COLO829 (cell line): ENCODE measurements around the gene S100A1.
"Not testable (repeated sequence)": the region's sequence is repeated elsewhere in the genome, so short reads cannot be mapped to it uniquely, and the experiment has no call there.

ENCODE experiments used
- DNase-seq: peaks from one replicate; pipeline ENCODE4 v3.0.0; 2012; ENCODE audit warnings: low spot score

Gene S100A1

GRCh38 chr1:153631047-153632022 is 3.1 kb downstream of the S100A1 start:
- no peak for DNase-seq

- no peak for DNase-seq
These were observed 5.0 kb downstream of the S100A1 start for GRCh38 chr1:153633161-153633753.

DNA sequence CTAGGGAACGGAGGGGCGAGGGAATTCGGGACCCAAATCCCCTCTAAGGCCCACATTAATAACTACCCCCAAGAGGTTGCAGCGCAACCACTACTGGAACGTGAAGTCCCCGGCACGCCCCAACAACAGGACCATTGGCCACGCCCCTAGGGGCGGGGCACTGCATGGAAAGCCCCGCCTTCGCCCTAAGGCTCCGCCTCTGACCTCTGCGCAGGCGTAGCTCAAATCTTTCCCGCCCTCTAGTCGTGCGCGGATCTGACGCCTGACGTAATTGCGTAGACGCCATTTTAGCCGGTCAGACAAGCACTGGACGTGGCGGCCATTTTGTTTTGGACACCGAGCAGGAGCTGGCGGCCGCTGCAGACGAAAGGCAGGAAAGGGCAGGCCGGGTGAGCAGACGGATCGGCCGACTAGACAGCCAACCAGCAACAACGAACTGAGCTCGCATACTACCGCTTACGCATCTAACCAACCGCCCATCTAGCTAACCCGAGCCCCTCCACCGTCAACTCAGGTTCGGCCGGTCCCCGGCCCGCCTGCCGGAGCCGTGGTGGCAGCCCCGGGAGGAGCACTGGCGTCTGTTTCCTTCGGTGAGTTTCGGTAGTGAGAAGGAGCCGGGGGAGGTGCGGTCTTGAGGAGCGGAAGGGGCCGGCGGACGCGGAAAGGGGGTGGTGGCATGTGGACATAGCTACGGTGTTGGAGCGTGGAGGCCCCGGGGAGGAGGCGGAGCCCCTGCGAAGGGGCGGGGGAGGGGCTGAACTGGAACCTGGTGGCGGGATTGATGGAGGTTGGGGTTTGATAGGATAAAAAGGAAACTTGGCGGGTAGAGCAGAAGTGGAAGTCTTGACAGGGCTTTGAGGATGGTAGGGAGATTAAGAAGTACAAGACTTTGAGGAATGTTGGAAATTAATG is 5.8 kb downstream of the S100A1 start, which contains the start of gene CHTOP:
CHTOP (plus strand) TSS at position 313 of the 912 bp plus-strand sequence. CDS start 2,523 bp downstream, outside the sequence.
- peak; percentile 100 for DNase-seq

- no peak for DNase-seq
These were observed 7.6 kb downstream of the S100A1 start for GRCh38 chr1:153635872-153636271.

GRCh38 chr1:153636312-153636711 is 8.1 kb downstream of the S100A1 start:
- DNase-seq: no peak

DNA sequence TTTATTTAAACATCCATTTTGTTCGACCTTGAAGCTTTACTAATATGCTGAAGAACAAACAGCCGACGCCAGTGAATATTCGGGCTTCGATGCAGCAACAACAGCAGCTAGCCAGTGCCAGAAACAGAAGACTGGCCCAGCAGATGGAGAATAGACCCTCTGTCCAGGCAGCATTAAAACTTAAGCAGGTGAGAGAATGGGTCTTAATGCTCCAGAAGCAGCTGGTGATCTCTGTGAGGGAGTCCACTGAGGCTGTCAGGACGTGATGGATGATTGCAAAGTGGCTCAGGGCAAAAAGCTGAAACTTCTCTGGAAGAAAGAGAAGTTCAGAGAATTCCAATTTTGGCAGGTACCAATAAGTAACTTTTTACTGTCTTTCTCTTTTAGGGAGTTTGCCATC is 10.0 kb downstream of the S100A1 start:
- DNase-seq: no peak

DNA sequence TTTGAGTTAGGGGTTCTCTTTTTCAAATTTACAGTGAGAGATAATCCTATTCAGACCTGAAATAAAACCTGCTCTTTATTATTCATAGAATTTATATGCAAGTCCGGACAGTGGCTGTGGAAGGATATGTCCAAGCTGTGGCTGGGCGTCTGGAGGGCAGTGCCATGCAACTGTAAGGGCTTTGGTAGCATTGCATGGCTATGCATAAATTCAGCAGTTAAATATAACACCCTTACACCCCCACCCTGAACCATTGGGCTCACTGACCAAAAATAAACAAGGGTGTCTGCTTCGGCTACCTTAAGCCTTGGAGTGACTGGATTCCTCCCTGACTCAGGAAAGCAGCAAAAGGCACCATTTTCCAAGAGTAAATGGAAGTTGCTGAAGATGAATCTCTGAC is 11.0 kb downstream of the S100A1 start:
- no peak for DNase-seq

DNA sequence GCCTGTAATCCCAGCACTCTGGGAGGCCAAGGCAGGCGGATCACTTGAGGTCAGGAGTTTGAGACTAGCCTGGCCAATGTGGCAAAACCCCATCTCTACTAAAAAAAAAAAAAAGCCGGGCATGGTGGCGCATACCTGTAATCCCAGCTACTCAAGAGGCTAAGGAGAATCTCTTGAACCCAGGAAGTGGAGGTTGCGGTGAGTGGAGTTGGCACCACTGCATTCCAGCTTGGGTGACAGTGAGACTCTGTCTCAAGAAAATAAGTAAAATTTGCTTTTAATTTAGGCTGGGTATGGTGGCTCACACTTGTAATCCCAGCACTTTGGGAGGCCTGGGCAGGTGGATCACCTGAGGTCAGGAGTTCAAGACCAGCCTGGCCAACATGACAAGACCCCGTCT is 12.0 kb downstream of the S100A1 start:
- DNase-seq: not testable (repeated sequence)

DNA sequence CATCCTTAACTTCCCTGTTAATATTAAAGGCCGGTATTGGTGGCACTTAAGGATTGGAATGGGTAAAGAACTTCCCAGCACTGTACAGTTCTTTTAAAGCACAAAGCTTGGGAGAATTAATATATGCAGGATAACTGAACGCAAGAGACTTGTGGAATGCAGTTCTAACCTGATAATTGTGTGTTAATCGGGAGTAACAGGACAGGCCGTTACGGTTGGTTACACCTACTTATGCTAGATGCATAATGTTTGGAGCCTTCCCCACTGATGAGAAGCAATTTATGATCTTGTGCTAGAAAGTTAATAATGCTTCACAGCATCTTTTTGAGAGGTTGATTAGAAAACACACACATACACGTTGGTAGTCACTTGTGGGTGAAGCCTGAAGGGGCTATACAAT is 12.6 kb downstream of the S100A1 start:
- DNase-seq: no peak

DNA sequence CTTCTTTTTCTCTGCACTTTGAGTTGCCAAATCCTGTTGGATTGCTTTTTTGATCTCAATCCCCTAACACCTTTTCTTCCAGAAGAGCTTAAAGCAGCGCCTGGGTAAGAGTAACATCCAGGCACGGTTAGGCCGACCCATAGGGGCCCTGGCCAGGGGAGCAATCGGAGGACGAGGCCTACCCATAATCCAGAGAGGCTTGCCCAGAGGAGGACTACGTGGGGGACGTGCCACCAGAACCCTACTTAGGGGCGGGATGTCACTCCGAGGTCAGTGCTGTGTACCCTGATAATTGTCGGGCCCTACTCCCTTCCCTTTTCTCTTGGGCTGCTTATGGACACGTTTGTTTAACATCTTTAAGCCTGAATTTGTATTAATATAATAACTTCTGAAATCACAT is 13.9 kb downstream of the S100A1 start:
- DNase-seq: no peak

GRCh38 chr1:153643100-153643499 is 14.9 kb downstream of the S100A1 start:
- DNase-seq: no peak

- DNase-seq: no peak
These were observed 15.6 kb downstream of the S100A1 start for GRCh38 chr1:153643816-153644215.

DNA sequence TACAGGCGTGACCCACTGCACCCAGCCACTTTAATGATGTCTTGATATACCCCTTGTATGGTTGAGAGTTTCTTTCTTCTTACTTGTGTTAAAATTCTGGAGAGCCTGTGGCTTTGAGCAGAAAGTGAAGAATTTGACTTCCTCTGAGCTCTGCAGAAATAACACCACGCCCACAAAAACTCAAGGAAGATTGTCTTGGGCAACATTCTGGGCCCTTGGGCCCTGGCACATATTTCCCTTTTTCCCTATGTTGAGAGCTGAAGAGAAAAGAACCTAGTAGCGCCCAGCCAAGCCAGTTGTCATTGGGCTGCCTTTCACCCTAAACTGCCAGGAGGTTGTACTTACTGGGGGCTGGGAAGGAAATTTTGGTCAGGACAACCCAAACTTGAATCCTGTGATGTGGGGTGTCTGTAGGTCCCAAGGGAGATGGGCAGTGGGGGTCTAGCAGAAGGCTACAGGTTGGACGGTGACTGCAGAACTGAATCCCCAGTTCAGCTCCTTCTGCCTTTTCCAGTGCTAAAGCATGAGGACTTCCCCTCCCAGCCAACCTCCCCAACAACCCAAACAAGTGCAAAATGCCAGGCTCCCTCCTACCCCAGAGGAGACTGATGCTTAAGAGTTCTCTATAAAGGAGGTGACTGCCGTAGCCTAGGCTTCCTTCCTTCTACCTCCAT is 18.6 kb downstream of the S100A1 start:
- DNase-seq: no peak

DNA sequence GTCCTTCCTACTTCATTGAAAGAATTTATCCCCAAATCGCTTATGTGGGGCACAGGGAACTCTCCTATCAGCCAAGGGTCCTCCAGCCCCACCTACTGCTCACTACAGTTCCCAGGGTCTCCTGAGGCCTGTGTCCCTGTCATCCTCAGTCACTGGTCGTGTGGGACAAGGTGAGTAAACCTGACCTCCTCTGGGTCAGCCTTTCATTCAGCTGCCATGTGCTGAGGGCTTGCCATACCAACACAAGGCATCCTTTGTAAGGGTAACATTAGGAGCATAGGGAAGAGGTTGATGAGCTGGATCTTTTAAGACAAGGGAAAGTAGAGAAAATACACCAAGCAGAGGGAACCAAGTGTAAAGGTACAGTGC is 19.1 kb downstream of the S100A1 start:
- DNase-seq: peak; percentile 72

- no peak for DNase-seq
These were observed 19.9 kb downstream of the S100A1 start for GRCh38 chr1:153648000-153648643.

GRCh38 chr1:153649137-153649862 is 21.1 kb downstream of the S100A1 start:
- DNase-seq: no peak

GRCh38 chr1:153649863-153650235 is 21.6 kb downstream of the S100A1 start:
- no peak for DNase-seq

DNA sequence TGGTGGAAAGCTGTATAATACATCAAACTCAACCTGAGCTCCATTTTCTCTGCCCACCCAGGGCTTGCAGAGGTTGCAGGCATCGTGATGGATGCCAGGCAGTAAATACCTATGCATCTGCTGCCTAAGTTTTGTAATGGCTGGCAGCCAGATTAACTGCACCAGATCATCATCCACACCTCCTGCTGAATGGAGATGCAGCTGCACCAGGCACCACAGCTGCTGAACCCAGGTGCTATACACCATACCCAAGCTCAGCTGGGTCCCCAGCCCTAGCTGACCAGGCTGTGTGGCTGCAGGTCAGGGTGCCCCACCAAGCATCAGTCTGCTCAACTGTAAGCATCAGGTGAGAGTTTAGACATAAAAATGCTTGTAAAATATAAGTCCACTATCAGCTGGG is 23.5 kb downstream of the S100A1 start:
- no peak for DNase-seq

- DNase-seq: no peak
These were observed 24.7 kb downstream of the S100A1 start for GRCh38 chr1:153652805-153653500.

DNA sequence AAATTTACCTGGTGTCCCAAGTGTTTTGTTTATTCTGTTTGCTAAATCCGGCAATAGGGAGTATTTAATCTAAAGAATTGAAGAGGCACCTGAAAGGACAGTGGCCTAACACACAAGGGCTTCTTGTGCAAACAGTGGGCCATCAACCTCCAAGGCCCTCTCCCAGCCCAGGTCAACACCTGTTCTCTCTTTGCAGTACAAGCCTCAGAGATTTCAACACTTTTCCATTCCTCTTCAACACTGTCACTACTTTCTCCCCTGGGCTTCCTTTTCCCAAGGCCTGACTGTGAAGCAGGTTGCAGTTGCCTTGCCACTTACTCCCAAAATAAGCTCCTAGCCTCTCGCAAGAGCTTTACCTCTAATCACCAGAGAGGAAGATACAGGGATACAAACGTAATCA is 27.1 kb downstream of the S100A1 start:
- no peak for DNase-seq
